Measurements from ENCODE around the gene IDI1.
"Not testable (repeated sequence)": the region's sequence is repeated elsewhere in the genome, so short reads cannot be mapped to it uniquely, and the experiment has no call there.

The IDI1 gene

GRCh38 chr10:1061930-1062774 is 13.2 kb upstream of the IDI1 start:
- DNase-seq, result no peak

- no peak for DNase-seq
These were observed 11.0 kb upstream of the IDI1 start for GRCh38 chr10:1059902-1060301.

GRCh38 chr10:1058017-1058416 is 9.1 kb upstream of the IDI1 start:
- no peak for DNase-seq

- no peak for DNase-seq
These were observed 8.3 kb upstream of the IDI1 start for GRCh38 chr10:1057106-1057657.

- peak; percentile 91 for DNase-seq
These were observed 7.6 kb upstream of the IDI1 start, which contains the start of gene WDR37 for GRCh38 chr10:1056326-1057105. WDR37 (plus strand) TSS chr10:1056385; CDS start chr10:1072156, 15,771 bp downstream.

GRCh38 chr10:1054684-1055083 is 5.8 kb upstream of the IDI1 start:
- DNase-seq, result no peak

- DNase-seq, result peak; percentile 43
These were observed 1.6 kb upstream of the IDI1 start for GRCh38 chr10:1050554-1050953.

- peak; percentile 32 for DNase-seq
These were observed 1.2 kb upstream of the IDI1 start for GRCh38 chr10:1050145-1050544.

- DNase-seq, result no peak
These were observed 573 bp upstream of the IDI1 start for GRCh38 chr10:1049425-1049958.

- DNase-seq, result no peak
These were observed 579 bp downstream of the IDI1 start for GRCh38 chr10:1048349-1048731.

GRCh38 chr10:1047937-1048336 is 982 bp downstream of the IDI1 start:
- no peak for DNase-seq

GRCh38 chr10:1045415-1045814 is 3.5 kb downstream of the IDI1 start:
- no peak for DNase-seq

GRCh38 chr10:1044964-1045363 is 4.0 kb downstream of the IDI1 start:
- DNase-seq, result no peak

- DNase-seq, result no peak
These were observed 4.8 kb downstream of the IDI1 start for GRCh38 chr10:1044146-1044545.

GRCh38 chr10:1043532-1043995 is 5.4 kb downstream of the IDI1 start:
- no peak for DNase-seq

GRCh38 chr10:1041514-1041913 is 7.4 kb downstream of the IDI1 start:
- no peak for DNase-seq

- no peak for DNase-seq
These were observed 8.8 kb downstream of the IDI1 start for GRCh38 chr10:1040133-1040532.

GRCh38 chr10:1038769-1039168 is 10.2 kb downstream of the IDI1 start:
- not testable (repeated sequence) for DNase-seq

GRCh38 chr10:1037098-1037497 is 11.8 kb downstream of the IDI1 start:
- DNase-seq, result no peak

- no peak for DNase-seq
These were observed 12.6 kb downstream of the IDI1 start for GRCh38 chr10:1036341-1036791.

GRCh38 chr10:1035201-1035600 is 13.7 kb downstream of the IDI1 start:
- no peak for DNase-seq

GRCh38 chr10:1034758-1035157 is 14.2 kb downstream of the IDI1 start:
- no peak for DNase-seq

GRCh38 chr10:1033601-1034000 is 15.3 kb downstream of the IDI1 start:
- DNase-seq, result no peak
